SK-N-DZ (cell line): ENCODE data around the gene CDC7.
"Not testable (repeated sequence)": the region's sequence is repeated elsewhere in the genome, so short reads cannot be mapped to it uniquely, and the experiment has no call there.

ENCODE experiments used
- DNase-seq: peaks from one replicate; pipeline ENCODE4 v3.0.0-alpha.2; 2015; ENCODE audit warnings: low spot score

Gene CDC7

DNA sequence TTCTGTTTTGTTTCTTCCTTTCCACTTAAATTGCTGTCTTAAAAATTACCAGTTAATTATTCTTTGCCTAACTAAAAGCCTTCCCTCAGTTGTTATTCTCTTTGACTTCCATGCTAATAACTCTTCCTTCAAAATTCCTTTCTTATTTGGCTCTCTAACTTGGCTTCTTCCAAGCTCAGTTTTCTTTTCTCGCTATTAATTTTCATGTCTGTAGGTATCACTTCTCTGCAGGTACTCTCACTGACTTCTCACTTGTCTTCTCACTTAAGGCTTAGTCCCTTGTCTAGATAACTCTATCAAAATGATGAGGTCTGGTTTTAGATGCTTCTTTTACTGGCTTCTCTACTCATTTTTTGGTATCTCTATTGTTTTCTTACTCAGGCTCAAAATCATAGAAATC is 10.1 kb downstream of the CDC7 start:
- no peak for DNase-seq

DNA sequence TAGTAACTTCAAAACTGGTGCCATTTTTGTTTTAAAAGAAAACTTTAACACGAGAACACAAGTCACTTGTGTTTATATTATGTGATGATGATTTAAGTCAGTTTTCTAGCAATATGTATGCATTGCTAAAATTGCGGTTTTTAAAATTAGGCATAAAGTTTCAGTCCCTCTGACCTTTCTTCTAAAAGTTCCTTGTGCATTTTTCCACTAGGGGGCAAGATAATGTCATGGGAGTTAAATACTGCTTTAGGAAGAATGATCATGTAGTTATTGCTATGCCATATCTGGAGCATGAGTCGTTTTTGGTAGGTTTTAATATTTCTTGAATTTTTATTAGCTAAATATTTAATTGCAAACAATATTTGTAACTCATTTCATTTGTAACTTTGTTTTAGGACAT is 10.7 kb downstream of the CDC7 start:
- DNase-seq = peak; percentile 25

DNA sequence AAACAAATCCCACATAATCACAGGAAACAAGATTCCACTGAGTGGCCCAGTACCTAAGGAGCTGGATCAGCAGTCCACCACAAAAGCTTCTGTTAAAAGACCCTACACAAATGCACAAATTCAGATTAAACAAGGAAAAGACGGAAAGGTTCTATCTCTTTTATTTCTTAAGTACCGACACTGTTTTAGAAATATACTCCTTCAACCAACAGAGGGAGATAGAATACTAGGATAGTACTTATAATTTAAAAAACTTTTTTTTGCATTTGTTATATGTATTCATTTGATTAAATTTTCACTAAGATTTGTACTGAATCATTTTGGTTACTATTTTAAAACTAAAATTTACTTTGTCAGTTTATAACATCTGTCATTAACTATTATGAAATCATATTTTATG is 12.5 kb downstream of the CDC7 start:
- no peak for DNase-seq

DNA sequence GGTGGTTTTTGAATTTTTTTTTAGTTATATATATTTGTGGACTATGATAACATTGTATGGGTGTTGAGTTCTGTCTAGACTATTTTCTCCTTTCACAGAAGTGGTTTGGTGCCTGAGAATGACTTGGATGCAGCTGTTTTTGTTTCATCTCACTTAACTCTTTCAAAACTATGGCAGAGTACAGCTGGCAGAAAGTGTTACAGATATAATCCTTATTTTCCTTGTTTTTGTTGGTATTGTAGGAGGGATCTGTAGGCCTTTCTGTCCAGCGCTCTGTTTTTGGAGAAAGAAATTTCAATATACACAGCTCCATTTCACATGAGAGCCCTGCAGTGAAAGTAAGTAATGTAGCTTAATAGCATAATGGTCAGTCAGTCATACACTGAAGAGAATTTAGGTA is 13.1 kb downstream of the CDC7 start:
- DNase-seq = no peak

DNA sequence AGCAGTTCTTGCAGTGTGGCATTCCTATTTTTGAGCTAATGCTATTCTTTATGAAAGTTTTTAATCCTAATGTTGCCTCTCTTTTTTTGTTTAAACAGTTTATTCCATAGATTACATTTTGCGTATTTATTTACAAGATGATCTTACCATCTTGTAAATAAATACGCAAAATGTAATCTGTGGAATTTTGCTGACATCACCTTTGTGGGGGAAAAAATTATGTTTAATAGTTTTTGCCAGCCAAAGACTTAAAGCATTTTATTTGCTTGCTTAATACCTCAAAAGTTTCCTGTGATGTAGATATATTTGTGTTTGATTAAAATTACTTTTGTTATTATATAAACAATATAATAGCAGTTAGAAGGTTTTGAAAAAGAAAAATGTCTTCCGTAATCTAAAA is 15.3 kb downstream of the CDC7 start:
- no peak for DNase-seq

DNA sequence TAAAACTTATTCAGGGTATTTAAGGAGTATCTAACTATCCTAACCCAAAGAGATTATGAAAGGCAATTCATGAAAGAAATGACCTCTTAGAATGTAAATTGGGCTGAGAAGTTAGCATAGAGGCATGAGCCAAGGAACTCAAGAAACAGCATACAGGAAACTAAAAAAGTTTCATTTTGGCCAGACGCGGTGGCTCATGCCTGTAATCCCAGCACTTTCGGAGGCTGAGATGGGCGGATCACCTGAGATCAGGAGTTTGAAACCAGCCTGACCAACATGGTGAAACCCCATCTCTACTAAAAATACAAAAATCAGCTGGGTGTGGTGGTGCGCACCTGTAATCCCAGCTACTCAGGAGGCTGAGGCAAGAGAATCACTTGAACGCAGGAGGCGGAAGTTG is 16.0 kb downstream of the CDC7 start:
- DNase-seq = not testable (repeated sequence)

DNA sequence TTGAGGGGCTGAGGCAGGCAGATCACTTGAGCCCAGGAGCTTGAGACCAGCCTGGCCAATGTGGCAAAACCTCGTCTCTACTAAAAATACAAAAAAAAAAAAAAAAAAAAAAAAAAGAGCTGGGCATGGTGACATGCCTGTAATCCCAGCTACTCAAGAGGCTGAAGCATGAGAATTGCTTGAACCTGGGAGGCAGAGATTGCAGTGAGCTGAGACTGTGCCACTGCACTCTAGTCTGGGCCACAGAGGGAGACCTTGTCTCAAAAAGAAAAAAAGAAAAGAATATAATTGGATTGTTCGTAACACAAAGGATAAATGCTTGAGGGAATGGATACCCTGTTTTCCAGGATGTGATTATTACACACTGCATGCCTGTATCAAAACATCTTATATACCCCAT is 18.5 kb downstream of the CDC7 start:
- DNase-seq = not testable (repeated sequence)

DNA sequence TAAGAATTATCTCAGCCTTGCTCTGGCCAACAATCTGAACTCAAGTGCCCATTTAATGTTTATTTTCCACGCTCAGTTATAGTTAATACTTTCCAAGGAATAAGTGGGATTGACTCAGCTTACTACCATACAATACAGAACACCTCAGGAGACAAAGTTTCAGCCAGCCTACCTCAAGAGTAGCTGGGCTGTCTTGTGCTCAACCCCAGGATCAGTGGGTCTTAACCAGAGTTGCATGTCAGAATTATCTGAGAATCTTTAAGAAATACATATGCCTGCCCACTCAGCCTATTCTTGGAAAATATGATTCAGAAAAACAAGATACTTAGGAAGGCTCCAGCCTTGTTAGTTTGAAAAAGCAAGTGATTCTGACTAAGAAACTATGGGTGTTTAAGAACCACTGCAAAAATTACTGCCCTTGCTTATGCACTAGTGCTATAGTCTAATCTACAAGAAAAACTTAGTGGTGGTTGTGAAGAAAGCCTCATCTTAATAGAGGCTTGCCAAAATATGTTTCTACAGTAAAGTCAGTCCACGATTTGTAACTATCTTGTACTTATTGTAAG is 20.4 kb downstream of the CDC7 start:
- no peak for DNase-seq

DNA sequence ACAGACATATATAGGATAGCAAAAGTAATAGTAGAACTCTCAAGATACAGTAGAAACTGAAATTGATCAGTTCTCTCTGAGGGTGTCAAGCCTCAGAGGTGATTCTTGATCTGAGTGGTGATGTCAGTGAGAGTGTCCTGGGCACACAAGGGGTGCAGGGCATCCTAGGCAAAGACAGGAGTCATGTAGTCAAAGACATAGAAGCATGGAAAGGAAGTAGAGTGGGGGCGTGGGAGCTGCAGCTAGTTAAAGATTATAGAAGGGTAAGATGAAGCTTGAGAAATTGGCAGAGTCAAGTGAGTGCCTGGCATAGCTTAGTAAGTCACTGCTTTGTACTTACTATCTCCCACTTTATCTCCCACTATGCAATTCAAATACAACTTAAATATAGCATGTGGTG is 22.8 kb downstream of the CDC7 start:
- no peak for DNase-seq

DNA sequence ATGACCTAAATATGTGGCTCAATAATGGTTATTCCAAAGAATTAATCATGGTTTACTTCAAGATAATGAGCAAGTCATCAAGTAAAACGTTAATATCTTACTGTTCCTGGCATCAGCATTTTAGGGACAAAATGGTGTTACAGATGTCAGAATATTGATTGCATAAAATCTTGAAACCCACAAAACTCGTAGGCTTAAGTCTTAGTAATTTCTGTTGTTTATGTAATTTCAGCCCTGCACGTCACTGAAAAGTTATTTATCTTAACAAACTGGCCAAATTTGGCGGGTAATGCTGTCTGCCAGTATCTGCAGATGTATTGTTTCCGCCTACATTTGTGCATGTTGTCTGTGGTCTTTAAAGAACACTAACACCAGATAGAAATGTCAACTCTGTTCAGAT is 25.8 kb downstream of the CDC7 start:
- DNase-seq = no peak

DNA sequence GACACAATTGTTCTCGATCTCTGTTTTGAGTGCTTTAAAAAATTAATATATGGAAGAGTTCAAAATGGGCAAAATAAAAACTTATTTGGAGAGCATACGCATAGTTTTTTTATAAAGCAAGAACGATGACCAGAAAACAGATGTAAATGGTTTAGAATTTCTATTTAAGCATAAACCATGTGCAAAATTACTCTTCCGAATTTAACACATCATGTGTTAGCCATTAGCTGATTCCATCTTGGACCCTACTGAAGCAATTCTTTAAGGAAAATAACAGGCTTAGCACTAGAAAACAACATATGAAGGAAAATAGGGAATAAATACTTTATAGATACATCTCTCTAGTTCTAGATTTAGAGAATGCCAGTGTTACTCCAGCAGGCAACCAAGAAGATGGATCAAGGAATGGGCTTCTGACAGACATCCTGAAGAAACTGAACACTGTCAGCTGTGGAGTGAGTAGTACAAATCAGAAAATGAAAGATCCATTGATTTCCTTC is 26.7 kb downstream of the CDC7 start:
- DNase-seq = no peak

DNA sequence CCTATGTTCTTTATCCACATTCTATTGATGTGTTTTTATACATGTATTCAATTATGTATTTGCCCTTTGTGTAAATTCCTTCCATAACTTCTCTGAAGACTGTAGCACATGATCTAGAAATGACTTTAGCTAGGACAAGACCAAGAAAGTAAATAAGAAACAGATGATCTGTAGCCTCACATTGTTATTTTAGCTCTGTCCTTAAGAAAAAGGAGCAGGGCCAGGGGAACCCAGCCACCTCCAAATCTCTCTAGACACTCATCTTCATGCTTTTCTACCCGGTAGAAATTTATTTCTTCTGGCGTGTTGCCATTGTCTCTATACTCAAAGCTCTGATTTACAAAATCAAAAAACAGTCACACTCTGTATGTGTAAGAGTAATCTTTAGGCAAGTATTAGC is 27.1 kb downstream of the CDC7 start:
- no peak for DNase-seq

DNA sequence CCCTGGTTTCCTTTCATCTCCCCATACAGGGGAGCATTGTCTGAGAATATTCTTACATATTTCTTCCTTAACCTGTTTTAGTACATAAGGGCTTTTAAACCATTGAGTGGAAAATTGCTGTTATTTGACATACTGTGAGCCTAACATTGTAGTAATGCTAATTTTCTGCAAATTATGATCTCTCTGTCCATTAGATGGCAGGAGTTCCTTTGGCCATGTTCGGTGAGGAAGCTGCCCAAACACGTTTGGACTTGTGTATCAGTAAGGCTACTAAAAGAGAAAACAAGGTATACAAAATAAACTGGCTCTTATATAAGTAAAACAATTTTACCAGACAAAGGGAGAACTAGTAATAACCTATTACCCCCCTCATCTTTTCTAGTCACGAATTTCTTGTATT is 29.2 kb downstream of the CDC7 start:
- DNase-seq = no peak

DNA sequence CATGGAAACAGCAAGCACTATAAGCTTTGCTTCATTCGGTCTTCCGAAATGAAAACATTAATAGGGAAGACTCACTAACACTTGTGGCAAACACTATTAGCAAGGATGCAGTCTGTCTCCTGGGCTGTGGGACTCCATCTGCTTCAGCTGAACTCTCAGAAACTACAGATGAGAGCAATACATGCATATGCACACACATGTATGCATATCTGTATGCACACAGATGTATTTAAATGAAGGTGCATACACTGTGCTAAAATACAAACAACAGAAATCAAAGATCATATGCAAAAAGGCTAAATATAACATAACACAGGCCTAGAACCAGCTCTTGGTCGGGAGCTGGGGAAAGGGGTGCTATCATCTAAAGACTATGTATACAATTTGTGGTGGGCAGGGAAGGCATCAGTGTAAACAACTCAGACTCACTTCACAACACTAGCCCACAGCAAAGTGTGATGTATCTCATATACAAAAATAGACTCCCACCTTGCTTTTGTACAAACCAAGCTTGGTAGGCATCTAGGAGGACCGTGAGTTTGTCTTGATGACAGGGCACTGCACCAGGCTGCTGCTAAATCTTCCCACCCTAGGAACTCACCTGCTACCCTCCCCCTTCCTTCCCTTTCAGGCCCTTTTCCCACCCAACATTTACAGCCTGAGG is 32.8 kb downstream of the CDC7 start:
- no peak for DNase-seq

DNA sequence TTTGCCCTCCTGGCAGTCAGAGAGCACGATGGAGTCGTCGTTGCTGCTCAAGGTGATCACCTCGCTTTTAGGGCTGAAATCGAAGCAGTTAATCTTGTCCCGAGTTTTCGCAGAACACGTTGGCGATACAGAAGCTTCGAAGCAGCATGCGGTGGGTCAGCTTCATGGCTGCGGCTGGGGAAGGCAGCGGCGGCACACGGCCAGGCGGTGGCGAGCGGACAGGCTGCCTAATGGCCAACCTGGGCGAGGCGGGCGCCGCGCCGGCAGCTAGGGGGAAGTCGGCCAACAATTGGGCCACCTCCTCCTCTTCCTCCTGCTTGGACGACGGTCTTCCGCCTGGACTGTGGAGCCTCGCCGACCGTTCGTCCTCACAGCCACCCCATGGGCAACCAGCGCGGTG is 34.8 kb downstream of the CDC7 start:
- no peak for DNase-seq

DNA sequence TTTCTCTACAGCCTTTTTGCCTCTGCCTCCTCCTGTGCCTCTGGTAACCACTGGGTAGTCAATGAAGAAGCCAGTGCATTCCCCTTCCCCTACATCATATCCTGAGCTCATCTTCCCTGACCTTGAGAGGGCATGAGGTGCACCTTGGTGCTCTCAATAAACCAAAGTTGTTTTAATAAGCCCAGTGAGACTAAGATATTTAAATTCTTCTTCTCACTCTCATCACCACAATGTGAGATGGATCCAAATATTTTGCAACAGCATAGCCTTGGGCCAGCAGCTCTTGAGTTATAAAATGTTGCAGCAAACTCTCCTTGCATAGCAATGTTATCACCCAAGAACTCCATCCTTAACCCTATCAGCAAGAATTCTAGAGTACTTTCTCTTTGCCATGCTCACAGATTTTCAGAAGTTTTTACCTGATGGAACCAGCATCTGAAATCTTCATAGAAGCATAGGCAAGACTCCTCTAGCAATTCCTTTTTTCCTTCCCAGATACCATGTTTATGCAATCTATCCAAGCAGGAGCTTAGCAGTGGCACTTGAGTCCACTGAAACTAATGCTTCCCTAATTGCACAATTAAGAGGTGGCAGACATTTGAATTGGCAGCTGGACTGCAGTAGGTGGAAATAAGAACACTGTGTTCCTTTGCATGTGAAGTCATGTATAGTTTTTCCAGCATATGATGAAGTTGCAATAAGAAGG is 36.8 kb downstream of the CDC7 start:
- no peak for DNase-seq

DNA sequence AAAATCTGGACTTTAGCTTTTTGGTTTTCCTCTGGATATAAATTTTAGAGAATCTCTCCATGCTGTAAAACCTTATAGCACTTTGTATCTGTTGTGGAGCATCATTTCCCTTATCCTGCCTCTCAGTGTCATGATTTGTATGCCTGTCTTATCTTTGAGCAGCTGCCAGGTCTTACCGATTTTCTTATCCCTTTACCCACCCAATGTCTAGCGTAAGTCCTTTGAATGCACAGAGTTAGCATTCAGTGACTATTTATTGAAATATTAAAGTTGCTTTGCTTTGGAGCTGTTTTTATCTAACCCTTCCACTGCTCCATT is 37.3 kb downstream of the CDC7 start:
- DNase-seq = no peak

DNA sequence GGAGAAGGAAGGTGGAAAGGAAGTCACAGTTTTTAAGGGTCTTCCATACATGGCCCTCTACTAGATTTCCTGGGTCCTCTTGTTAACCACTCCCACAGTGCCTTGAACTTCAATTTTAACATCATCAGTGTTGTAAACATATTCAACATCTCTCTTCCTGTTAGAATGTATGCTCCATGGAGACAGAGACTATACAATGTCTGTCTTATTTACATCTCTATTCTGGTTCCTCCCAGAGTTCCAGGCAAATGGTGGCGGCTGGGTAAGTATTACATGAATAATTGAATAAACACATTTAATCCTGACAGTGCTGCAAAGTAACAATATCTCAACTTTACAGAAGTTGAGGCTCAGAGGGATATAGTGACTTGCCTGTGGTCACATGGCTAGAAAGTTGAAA is 40.3 kb downstream of the CDC7 start:
- DNase-seq = no peak

DNA sequence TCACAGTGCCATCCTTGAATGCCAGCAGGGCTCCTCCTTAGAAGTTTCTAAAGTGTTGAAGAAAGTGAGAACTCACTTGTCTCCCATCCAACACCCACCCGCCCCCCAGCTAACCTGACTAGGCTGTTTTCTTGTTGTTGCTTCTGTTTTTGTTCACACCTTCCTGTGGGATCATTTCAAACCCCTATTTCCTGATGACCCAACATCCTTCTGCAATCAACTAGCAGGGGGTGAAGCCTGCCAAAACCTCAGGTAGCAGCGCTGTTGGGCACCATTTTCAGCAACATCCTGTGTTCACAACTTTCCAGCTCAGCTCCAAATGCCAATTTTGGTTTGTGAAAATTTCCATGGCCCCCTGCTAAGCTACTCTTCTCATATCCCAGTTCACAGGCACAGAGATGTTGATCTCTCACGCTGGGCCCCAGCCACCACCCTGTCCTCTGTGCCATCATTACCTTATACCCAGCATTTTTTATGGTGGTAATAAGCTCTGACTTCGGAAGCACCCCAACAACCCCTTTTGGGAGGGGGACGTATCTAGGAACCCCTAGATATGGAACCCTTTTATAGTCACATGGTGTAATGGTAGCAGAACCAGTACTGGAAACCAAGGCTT is 41.4 kb downstream of the CDC7 start:
- DNase-seq = no peak

DNA sequence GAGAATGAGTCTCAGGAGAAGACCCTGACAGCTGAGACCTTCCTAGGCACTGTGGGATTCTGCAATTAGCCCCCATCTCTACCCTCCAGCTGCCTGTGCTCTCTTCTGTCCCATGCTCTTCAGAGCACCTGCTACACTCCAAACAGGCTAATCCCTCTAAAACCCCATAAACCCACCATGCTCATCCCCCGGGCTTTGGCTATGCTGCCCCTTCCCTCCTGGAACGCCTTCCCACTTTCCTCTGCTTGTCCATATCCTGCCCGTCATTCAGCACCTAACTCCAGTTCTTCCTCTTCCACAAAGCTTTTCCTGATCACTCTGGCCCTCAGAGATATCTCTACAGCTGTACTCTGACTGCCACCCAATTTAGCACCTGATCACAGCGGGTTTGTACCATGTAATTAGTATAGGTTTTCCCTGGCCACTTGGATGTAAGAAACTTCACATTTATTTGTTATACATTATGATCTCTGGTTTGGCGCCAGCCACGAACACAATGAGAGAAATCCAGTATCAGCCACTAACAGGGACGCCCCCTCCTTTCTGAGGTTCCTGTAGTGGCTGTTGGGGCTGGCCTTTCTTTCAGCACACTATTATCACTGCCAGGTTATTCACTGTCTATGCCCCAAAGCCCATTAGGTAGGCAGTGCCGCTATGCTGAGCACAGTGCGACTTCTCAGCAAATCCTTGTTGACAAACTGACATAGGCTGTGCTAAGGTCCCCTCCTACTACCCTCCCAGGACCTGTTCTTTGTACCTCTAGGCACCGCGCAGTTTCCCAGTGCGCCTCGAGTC is 45.1 kb downstream of the CDC7 start:
- no peak for DNase-seq

DNA sequence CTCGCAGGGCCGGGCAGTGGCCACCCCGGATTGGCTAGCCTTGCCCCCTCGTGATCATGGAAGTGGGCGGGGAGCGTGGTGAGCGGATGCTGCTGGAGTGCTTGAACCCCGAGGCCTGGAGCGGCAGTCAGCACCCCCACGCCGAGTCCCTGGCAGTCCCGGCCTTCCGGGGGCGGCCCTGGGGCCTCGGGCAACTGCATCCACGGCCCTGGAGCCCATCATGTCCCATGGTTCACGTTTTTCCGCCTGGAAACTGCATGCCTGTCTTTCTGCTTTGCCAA is 45.6 kb downstream of the CDC7 start:
- no peak for DNase-seq

DNA sequence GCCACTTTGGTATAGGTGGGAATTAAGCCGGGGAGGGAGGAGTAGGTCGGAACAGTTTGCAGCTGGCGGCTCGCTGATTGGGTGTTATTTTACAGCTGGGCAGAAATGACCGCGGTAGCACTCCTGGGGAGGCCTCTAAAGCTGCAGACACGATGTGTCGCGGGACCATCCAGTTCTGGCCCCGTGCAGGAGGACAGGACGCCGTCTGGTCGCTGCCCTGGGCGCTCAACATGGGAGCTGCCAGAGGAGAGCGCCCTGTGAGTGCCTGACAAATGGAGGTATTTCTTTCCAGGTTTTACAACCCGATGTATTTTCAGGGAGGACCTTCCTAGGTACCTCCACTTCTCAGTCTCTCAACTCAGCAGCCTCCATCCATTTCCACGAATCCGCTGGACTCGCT is 46.2 kb downstream of the CDC7 start:
- no peak for DNase-seq
